PC-3 (cell line): ENCODE data around the gene DCAF16. TPM values are rescaled to one million over a fixed set of nuclear protein-coding genes. Genes with fewer than 3 reads are reported as not detected.

Source experiments
- ATAC-seq: fragments of 200-7000 bp; cut with Tn5 transposase; 2 replicates; pipeline ENCODE4 v1.9.1; 2020; ENCODE audit warnings: mild to moderate bottlenecking, moderate library complexity
- BruUV-seq: library from RNA; stranded (reverse); fragments of 400-500 nt; replicated peaks from 2 replicates; lab custom pipeline; 2021; lab: Mats Ljungman, UMichigan
- CTCF ChIA-PET: fragments of 300-600 bp; sonication (Branson Sonifier 250); formaldehyde crosslinking; loops from one replicate; lab custom pipeline; 2022; ENCODE audit warnings: antibody characterized with exemption; lab: Charles Lee
- POLR2A ChIA-PET: fragments of 300-600 bp; sonication (Branson Sonifier 250); formaldehyde crosslinking; loops from one replicate; lab custom pipeline; 2022; ENCODE audit warnings: antibody characterized with exemption; ENCODE audit not compliant: unreplicated experiment; lab: Charles Lee
- DNase-seq: peaks from one replicate; pipeline ENCODE4 v3.0.0-alpha.2; 2015
- H2AFZ ChIP-seq: fragments of 300-600 bp; sonication (generic); 2 replicates; pipeline ENCODE4 v1.6.0; 2016; ENCODE audit warnings: antibody characterized with exemption, low read length
- H3F3A ChIP-seq: fragments of 300-600 bp; sonication (generic); one replicate; pipeline ENCODE4 v1.6.0; 2017; ENCODE audit warnings: antibody characterized with exemption, low read length, control low read depth, mild to moderate bottlenecking; ENCODE audit not compliant: unreplicated experiment
- H3K27ac ChIP-seq: fragments of 300-600 bp; sonication (generic); 2 replicates; pipeline ENCODE4 v1.5.1; 2016; ENCODE audit warnings: mild to moderate bottlenecking, low read length
- H3K27me3 ChIP-seq: fragments of 300-600 bp; sonication (generic); 2 replicates; pipeline ENCODE4 v1.6.1; 2016; ENCODE audit warnings: low read length, mixed read lengths
- H3K36me3 ChIP-seq: fragments of 300-600 bp; sonication (generic); 2 replicates; pipeline ENCODE4 v1.6.1; 2016; ENCODE audit warnings: low read depth, mixed run types, low read length, mixed read lengths
- H3K4me1 ChIP-seq: fragments of 300-600 bp; sonication (generic); 2 replicates; pipeline ENCODE4 v1.5.1; 2016; ENCODE audit warnings: low read length; ENCODE audit not compliant: insufficient read depth
- H3K4me2 ChIP-seq: fragments of 300-600 bp; sonication (generic); 2 replicates; pipeline ENCODE4 v1.6.0; 2016; ENCODE audit warnings: low read length
- H3K4me3 ChIP-seq: fragments of 300-600 bp; sonication (generic); 2 replicates; pipeline ENCODE4 v1.5.1; 2016; ENCODE audit warnings: mild to moderate bottlenecking, low read length, mixed read lengths
- H3K79me2 ChIP-seq: fragments of 300-600 bp; sonication (generic); 2 replicates; pipeline ENCODE4 v1.6.1; 2017; ENCODE audit warnings: low read length, mixed read lengths
- H3K9ac ChIP-seq: fragments of 300-600 bp; sonication (generic); 2 replicates; pipeline ENCODE4 v1.6.0; 2016; ENCODE audit warnings: mild to moderate bottlenecking, low read length
- H3K9me2 ChIP-seq: fragments of 300-600 bp; sonication (generic); replicated peaks from 2 replicates; pipeline ENCODE4 v1.6.1; 2016; ENCODE audit warnings: mixed run types, low read length, mixed read lengths
- H3K9me3 ChIP-seq: fragments of 300-600 bp; sonication (generic); 2 replicates; pipeline ENCODE4 v1.6.1; 2016; ENCODE audit warnings: low read length, mixed read lengths
- H4K20me1 ChIP-seq: fragments of 300-600 bp; sonication (generic); 2 replicates; pipeline ENCODE4 v1.6.1; 2016; ENCODE audit warnings: low read length, mixed read lengths
- EZH2 ChIP-seq: fragments of 300-600 bp; sonication (generic); IDR thresholded peaks from one replicate; pipeline ENCODE4 v1.6.1; 2017; ENCODE audit warnings: antibody characterized with exemption, mild to moderate bottlenecking, low read length; ENCODE audit not compliant: unreplicated experiment
- EZH2phosphoT487 ChIP-seq: fragments of 300-600 bp; sonication (generic); IDR thresholded peaks from 2 replicates; pipeline ENCODE4 v1.6.1; 2018; ENCODE audit warnings: mild to moderate bottlenecking, antibody characterized with exemption, low read length, borderline replicate concordance
- intact Hi-C: fragments of 100-400 bp; cut with micrococcal nuclease; formaldehyde crosslinking; loops from 2 replicates; pipeline ENCODE4 v1.9.0; 2023
- total RNA-seq: library from RNA; depleted of rRNA; stranded (reverse); fragments of >200 nt; gene quantifications from 2 replicates; pipeline ENCODE4 v1.2.3, GENCODE V29; 2014; rRNA removed
- TF ChIP-seq, protein P1 (sequence below): fragments of 300-600 bp; sonication (generic); conservative IDR thresholded peaks from 2 replicates; pipeline ENCODE4 v1.5.1; 2017; ENCODE audit warnings: antibody characterized with exemption, low read depth, mild to moderate bottlenecking, low read length

Gene DCAF16
- total RNA-seq, 1 experiment from 2014 or later = 26.1 TPM

- Histone ChIP-seq H3K9me3 (no peaks in the 10 kb centered on the region), H3K4me2 (no peak overlapping the region), H3K36me3 (no peaks in the 10 kb centered on the region), H3K27me3 (no peaks in the 10 kb centered on the region), H3K4me1 (no peaks in the 10 kb centered on the region), H2AFZ (no peak overlapping the region), H3K4me3 (no peak overlapping the region), H3K79me2 (no peaks in the 10 kb centered on the region), H3K9me2 (no peaks in the 10 kb centered on the region), H3F3A (no peaks in the 10 kb centered on the region), H3K9ac (no peak overlapping the region), H4K20me1 (no peaks in the 10 kb centered on the region), H3K27ac (no peak overlapping the region)
- no peak for ATAC-seq
- no peak for DNase-seq
- ChIA-PET CTCF (no interaction called here), POLR2A (no interaction called here)
- no TSS peak for BruUV-seq
- TF ChIP-seq, protein P1, sequence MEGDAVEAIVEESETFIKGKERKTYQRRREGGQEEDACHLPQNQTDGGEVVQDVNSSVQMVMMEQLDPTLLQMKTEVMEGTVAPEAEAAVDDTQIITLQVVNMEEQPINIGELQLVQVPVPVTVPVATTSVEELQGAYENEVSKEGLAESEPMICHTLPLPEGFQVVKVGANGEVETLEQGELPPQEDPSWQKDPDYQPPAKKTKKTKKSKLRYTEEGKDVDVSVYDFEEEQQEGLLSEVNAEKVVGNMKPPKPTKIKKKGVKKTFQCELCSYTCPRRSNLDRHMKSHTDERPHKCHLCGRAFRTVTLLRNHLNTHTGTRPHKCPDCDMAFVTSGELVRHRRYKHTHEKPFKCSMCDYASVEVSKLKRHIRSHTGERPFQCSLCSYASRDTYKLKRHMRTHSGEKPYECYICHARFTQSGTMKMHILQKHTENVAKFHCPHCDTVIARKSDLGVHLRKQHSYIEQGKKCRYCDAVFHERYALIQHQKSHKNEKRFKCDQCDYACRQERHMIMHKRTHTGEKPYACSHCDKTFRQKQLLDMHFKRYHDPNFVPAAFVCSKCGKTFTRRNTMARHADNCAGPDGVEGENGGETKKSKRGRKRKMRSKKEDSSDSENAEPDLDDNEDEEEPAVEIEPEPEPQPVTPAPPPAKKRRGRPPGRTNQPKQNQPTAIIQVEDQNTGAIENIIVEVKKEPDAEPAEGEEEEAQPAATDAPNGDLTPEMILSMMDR = no peak
- intact Hi-C loops = no loop called here
These were observed 52.1 kb downstream of the DCAF16 start for GRCh38 chr4:17758485-17758884.

DNA sequence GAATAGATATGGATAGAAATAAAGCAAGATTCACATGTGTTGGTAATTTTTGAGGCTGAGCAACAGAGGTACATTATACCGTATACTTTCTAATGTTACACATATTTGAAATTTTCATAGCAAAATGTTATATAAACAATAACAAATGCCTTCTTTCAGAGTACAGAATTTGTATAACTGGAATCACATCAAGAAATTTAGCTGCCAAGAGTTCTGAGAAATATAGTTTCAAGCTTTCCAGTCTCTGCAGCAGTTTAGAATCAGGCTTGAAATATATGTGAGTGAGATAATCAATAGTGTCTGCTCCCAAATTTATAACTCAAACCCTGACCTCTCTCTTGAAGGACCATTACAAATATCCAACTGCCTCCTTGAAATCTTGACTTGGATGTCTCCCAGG is 52.9 kb downstream of the DCAF16 start:
- TF ChIP-seq EZH2phosphoT487 (no peak), EZH2 (no peak)
- TF ChIP-seq, protein P1 = no peak
- no peaks in the 10 kb centered on the region for H3F3A ChIP-seq
- intact Hi-C loops = no loop called here
- H3K79me2 ChIP-seq = no peaks in the 10 kb centered on the region
- POLR2A ChIA-PET = no interaction called here
- ATAC-seq (no peak), DNase-seq (no peak)
- no peaks in the 10 kb centered on the region for H3K4me1 ChIP-seq
- no peak overlapping the region for H3K4me2 ChIP-seq
- no peaks in the 10 kb centered on the region for H3K36me3 ChIP-seq
- H2AFZ ChIP-seq = no peak overlapping the region
- no peak overlapping the region for H3K27ac ChIP-seq
- H3K27me3 ChIP-seq = no peaks in the 10 kb centered on the region
- CTCF ChIA-PET = no interaction called here
- H3K9me2 ChIP-seq = no peaks in the 10 kb centered on the region
- H4K20me1 ChIP-seq = no peaks in the 10 kb centered on the region
- no TSS peak for BruUV-seq
- no peak overlapping the region for H3K9ac ChIP-seq
- H3K9me3 ChIP-seq = no peaks in the 10 kb centered on the region
- no peak overlapping the region for H3K4me3 ChIP-seq

DNA sequence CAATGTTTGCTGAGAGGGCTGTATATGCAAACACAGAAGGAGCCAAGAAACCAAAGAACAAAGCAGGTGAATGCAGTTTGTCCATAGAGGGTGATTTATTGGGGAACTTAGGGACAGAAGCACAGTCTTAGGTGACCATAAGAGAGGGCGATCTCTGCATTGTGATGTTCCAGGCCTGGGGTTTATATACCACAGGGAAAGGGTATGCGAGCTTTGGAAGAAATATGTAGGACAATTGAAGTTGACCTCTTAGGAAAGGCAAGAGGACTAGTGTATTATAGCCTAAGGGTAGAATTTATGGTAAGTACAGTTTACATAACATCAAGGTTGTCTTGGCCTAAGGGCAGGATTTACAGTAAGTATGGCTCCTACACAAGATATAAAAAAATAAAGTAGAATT is 56.9 kb downstream of the DCAF16 start:
- POLR2A ChIA-PET = no interaction called here
- Histone ChIP-seq H3K27me3 (no peaks in the 10 kb centered on the region), H3F3A (no peaks in the 10 kb centered on the region), H3K9me2 (no peaks in the 10 kb centered on the region), H3K27ac (no peak overlapping the region), H2AFZ (no peak overlapping the region), H3K9me3 (no peaks in the 10 kb centered on the region), H3K9ac (no peak overlapping the region), H4K20me1 (no peaks in the 10 kb centered on the region), H3K79me2 (no peaks in the 10 kb centered on the region), H3K4me1 (no peaks in the 10 kb centered on the region), H3K4me2 (no peak overlapping the region), H3K4me3 (no peak overlapping the region), H3K36me3 (no peaks in the 10 kb centered on the region)
- TF ChIP-seq EZH2phosphoT487 = no peak
- TF ChIP-seq EZH2 = no peak
- TF ChIP-seq, protein P1 = no peak
- ATAC-seq (no peak), DNase-seq (no peak)
- intact Hi-C loops = no loop called here
- CTCF ChIA-PET = no interaction called here
- no TSS peak for BruUV-seq

Other genes starting within 250 kb of the DCAF16 start
- 63.8 and 65.1 TPM in 2 replicates for gene LAP3, start 233.6 kb downstream of the DCAF16 start, total RNA-seq
- 4.4 and 11.6 TPM in 2 replicates for gene MED28, start 196.1 kb downstream of the DCAF16 start, total RNA-seq
- gene FAM184B, start 29.1 kb downstream of the DCAF16 start, total RNA-seq = 0.47 and 0.81 TPM in 2 replicates
- 25.9 and 27.6 TPM in 2 replicates for gene NCAPG, start 222 bp upstream of the DCAF16 start, total RNA-seq
- gene LCORL, start 211.0 kb upstream of the DCAF16 start, total RNA-seq = 2.9 and 3.7 TPM in 2 replicates